Measurements from ENCODE around the gene VTI1A. TPM values are rescaled to one million over a fixed set of nuclear protein-coding genes. Genes with fewer than 3 reads are reported as not detected.

Gene VTI1A
- total and polyA plus RNA-seq, 9 of the 15 experiments (the other 6 are each of a cell fraction or from before 2014, with no cell fraction given): 9.3 to 21.4 (median 16.0) TPM

GRCh38 chr10:112446855-112447619, at the start of gene VTI1A, which contains the start of gene ZDHHC6 (continued):
- TF ChIP-seq, protein P1, sequence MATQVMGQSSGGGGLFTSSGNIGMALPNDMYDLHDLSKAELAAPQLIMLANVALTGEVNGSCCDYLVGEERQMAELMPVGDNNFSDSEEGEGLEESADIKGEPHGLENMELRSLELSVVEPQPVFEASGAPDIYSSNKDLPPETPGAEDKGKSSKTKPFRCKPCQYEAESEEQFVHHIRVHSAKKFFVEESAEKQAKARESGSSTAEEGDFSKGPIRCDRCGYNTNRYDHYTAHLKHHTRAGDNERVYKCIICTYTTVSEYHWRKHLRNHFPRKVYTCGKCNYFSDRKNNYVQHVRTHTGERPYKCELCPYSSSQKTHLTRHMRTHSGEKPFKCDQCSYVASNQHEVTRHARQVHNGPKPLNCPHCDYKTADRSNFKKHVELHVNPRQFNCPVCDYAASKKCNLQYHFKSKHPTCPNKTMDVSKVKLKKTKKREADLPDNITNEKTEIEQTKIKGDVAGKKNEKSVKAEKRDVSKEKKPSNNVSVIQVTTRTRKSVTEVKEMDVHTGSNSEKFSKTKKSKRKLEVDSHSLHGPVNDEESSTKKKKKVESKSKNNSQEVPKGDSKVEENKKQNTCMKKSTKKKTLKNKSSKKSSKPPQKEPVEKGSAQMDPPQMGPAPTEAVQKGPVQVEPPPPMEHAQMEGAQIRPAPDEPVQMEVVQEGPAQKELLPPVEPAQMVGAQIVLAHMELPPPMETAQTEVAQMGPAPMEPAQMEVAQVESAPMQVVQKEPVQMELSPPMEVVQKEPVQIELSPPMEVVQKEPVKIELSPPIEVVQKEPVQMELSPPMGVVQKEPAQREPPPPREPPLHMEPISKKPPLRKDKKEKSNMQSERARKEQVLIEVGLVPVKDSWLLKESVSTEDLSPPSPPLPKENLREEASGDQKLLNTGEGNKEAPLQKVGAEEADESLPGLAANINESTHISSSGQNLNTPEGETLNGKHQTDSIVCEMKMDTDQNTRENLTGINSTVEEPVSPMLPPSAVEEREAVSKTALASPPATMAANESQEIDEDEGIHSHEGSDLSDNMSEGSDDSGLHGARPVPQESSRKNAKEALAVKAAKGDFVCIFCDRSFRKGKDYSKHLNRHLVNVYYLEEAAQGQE (IDR thresholded peaks at IDR 0.05; ENCODE audit: borderline replicate concordance): peak; percentile 36; the same call in 1 of the 2 replicates
- TF ChIP-seq, protein P1 (CRISPR knock-in tag; IDR thresholded peaks at IDR 0.05; ENCODE audit: low read depth): no peak
- TF ChIP-seq, protein P2, sequence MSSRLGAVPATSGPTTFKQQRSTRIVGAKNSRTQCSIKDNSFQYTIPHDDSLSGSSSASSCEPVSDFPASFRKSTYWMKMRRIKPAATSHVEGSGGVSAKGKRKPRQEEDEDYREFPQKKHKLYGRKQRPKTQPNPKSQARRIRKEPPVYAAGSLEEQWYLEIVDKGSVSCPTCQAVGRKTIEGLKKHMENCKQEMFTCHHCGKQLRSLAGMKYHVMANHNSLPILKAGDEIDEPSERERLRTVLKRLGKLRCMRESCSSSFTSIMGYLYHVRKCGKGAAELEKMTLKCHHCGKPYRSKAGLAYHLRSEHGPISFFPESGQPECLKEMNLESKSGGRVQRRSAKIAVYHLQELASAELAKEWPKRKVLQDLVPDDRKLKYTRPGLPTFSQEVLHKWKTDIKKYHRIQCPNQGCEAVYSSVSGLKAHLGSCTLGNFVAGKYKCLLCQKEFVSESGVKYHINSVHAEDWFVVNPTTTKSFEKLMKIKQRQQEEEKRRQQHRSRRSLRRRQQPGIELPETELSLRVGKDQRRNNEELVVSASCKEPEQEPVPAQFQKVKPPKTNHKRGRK (tag; IDR thresholded peaks at IDR 0.05): no peak
- TF ChIP-seq MYBL2 (IDR thresholded peaks at IDR 0.05; ENCODE audit: low read depth): no peak
- TF ChIP-seq MYBL2 (CRISPR knock-in tag; IDR thresholded peaks at IDR 0.05; ENCODE audit: borderline replicate concordance): no peak
- TF ChIP-seq, protein P3, sequence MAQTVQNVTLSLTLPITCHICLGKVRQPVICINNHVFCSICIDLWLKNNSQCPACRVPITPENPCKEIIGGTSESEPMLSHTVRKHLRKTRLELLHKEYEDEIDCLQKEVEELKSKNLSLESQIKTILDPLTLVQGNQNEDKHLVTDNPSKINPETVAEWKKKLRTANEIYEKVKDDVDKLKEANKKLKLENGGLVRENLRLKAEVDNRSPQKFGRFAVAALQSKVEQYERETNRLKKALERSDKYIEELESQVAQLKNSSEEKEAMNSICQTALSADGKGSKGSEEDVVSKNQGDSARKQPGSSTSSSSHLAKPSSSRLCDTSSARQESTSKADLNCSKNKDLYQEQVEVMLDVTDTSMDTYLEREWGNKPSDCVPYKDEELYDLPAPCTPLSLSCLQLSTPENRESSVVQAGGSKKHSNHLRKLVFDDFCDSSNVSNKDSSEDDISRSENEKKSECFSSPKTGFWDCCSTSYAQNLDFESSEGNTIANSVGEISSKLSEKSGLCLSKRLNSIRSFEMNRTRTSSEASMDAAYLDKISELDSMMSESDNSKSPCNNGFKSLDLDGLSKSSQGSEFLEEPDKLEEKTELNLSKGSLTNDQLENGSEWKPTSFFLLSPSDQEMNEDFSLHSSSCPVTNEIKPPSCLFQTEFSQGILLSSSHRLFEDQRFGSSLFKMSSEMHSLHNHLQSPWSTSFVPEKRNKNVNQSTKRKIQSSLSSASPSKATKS (CRISPR knock-in tag; IDR thresholded peaks at IDR 0.05): no peak
- no peak for TF ChIP-seq NR4A1 (CRISPR knock-in tag; IDR thresholded peaks at IDR 0.05)
- TF ChIP-seq NR4A1 (tag; IDR thresholded peaks at IDR 0.05): no peak
- TF ChIP-seq NCOA6 (IDR thresholded peaks at IDR 0.05): no peak
- no peak for TF ChIP-seq SMC3 (conservative IDR thresholded peaks at IDR 0.05; ENCODE audit: insufficient read depth, low read depth, low read length)
- no peak for TF ChIP-seq ZNF282 (CRISPR knock-in tag; IDR thresholded peaks at IDR 0.05)
- TF ChIP-seq ETV6 (IDR thresholded peaks at IDR 0.05; ENCODE audit: borderline replicate concordance in 1 of 2, low read depth in 2 of 2, low read length in 1 of 2): no peak
- TF ChIP-seq ETV6 (CRISPR knock-in tag; IDR thresholded peaks at IDR 0.05; ENCODE audit: borderline replicate concordance): no peak

Data from K562 (cell line).